K562 (cell line): ENCODE results near the gene CEP128. TPM values are rescaled to one million over a fixed set of nuclear protein-coding genes. Genes with fewer than 3 reads are reported as not detected.

Experiments
- E2F4 ChIP-seq: sonication (generic); formaldehyde crosslinking; IDR thresholded peaks from 2 replicates; pipeline ENCODE4 v1.8.0; 2022; ENCODE audit warnings: mild to moderate bottlenecking, low read depth, missing genetic modification reagents
- IRF1 ChIP-seq: sonication (generic); formaldehyde crosslinking; IDR thresholded peaks from 2 replicates; pipeline ENCODE4 v1.8.0; 2022; ENCODE audit warnings: missing genetic modification reagents, mild to moderate bottlenecking, borderline replicate concordance
- RUNX1 ChIP-seq: sonication (generic); IDR thresholded peaks from 2 replicates; pipeline ENCODE4 v1.6.1; 2016; ENCODE audit warnings: antibody characterized with exemption, low read depth
- TARDBP ChIP-seq: fragments of 450-650 bp; IDR thresholded peaks from 2 replicates; pipeline ENCODE4 v1.6.1; 2016
- THAP12 ChIP-seq: fragments of 250-450 bp; sonication (Bioruptor Pico); IDR thresholded peaks from 2 replicates; pipeline ENCODE4 v1.9.0; 2021; ENCODE audit warnings: mild to moderate bottlenecking, inconsistent platforms
- USF2 ChIP-seq: sonication (generic); formaldehyde crosslinking; IDR thresholded peaks from 2 replicates; pipeline ENCODE4 v1.5.0; 2020; ENCODE audit warnings: missing genetic modification reagents
- ZC3H4 ChIP-seq: sonication (generic); formaldehyde crosslinking; IDR thresholded peaks from 2 replicates; pipeline ENCODE4 v1.9.0; 2021; ENCODE audit warnings: missing genetic modification reagents, borderline replicate concordance
- polyA plus RNA-seq, 8 experiments: library from polyadenylated mRNA; depleted of rRNA in 4 of 8; stranded (reverse) in 5 of 8; unstranded in 3 of 8; fragments of >200 nt; fragmentation: Nextera tagmentation in 2 of 8; fragmentation: Illumina TruSeq in 1 of 8; extraction: Ambion mirVana in 2 of 8; extraction: Trizol in 1 of 8; gene quantifications; 2 replicates each; pipeline versions ENCODE4 v1.2.1 to v1.2.3, GENCODE V29; 2011 to 2014; ENCODE audit warnings: inconsistent platforms in 1 of 8, missing spikeins in 1 of 8
- total RNA-seq, 7 experiments: library from RNA; depleted of rRNA in 6 of 7; stranded (reverse); fragments of >200 nt in 6 of 7; fragmentation: Illumina TruSeq in 2 of 7; extraction: Trizol in 2 of 7; gene quantifications; 2 replicates each; pipeline versions ENCODE4 v1.2.1 to v1.2.3, GENCODE V29; 2011 to 2021; ENCODE audit warnings: low replicate concordance in 1 of 7

Gene CEP128
- total and polyA plus RNA-seq, 9 of the 15 experiments (the other 6 are each of a cell fraction or from before 2014, with no cell fraction given), result 2.3 to 9.2 (median 4.6) TPM

GRCh38 chr14:80456209-80456608, 485.3 kb downstream of the CEP128 start (continued):
- TF ChIP-seq TARDBP, result no peak
- no peak for TF ChIP-seq E2F4 (CRISPR knock-in tag)
- TF ChIP-seq THAP12, result no peak
- no peak for TF ChIP-seq RUNX1
- no peak for TF ChIP-seq IRF1
- TF ChIP-seq ZC3H4 (CRISPR knock-in tag), result no peak
- no peak for TF ChIP-seq USF2 (CRISPR knock-in tag)
